Gastrocnemius medialis (tissue), 4 donors: ENCODE measurements around the gene APBA2.

Experiments
- CTCF ChIP-seq, 5 experiments: fragments of 450-650 bp in 3 of 5; fragments of 200-600 bp in 2 of 5; sonication (generic) in 2 of 5; IDR thresholded peaks in 4 of 5; conservative IDR thresholded peaks in 1 of 5; 1 replicate in 4 of 5; 2 replicates in 1 of 5; pipeline ENCODE4 v1.5.1; 2016 to 2019; ENCODE audit warnings: antibody characterized with exemption in 5 of 5, mild to moderate bottlenecking in 3 of 5, moderate library complexity in 3 of 5
- POLR2A ChIP-seq, 2 donors: fragments of 450-650 bp; IDR thresholded peaks; one replicate each; pipeline ENCODE4 v1.6.1; 2017; ENCODE audit warnings: antibody characterized with exemption in 2 of 2, mild to moderate bottlenecking in 2 of 2, moderate library complexity in 2 of 2

- TF ChIP-seq POLR2A (IDR thresholded peaks at IDR 0.05): no peak
- no peak for TF ChIP-seq CTCF (IDR thresholded peaks at IDR 0.05 in 4 of 5, conservative IDR thresholded peaks at IDR 0.05 in 1 of 5)
Measured at GRCh38 chr15:29132735-29133181, 247.0 kb downstream of the APBA2 start.
